ENCODE data around the gene NEURL1B.

Gene NEURL1B

DNA sequence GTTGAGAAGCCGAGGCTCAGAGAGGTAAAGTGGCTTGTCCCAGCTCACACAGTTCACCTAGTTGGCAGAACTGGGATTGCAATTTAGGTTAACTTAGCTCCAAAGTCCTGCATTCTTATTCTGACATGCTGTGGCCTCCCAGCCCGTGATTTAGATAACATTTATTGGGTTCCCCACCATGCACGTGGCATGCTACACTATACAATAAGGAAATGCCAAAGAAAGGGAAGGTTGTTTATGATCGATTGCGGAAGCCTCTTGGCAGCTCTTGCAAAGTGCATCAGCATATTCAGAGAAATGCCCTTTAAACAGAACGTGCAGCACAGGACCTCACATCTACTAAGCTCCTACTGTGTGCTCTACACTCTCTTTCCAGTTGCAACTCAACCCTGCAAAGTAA is 3.2 kb downstream of the NEURL1B start:
- H3K4me3 ChIP-seq (ENCODE audit: low read depth, low read length), result no peak overlapping the region
- TF ChIP-seq, protein P1, sequence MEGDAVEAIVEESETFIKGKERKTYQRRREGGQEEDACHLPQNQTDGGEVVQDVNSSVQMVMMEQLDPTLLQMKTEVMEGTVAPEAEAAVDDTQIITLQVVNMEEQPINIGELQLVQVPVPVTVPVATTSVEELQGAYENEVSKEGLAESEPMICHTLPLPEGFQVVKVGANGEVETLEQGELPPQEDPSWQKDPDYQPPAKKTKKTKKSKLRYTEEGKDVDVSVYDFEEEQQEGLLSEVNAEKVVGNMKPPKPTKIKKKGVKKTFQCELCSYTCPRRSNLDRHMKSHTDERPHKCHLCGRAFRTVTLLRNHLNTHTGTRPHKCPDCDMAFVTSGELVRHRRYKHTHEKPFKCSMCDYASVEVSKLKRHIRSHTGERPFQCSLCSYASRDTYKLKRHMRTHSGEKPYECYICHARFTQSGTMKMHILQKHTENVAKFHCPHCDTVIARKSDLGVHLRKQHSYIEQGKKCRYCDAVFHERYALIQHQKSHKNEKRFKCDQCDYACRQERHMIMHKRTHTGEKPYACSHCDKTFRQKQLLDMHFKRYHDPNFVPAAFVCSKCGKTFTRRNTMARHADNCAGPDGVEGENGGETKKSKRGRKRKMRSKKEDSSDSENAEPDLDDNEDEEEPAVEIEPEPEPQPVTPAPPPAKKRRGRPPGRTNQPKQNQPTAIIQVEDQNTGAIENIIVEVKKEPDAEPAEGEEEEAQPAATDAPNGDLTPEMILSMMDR (IDR thresholded peaks at IDR 0.05; ENCODE audit: borderline replicate concordance, insufficient read depth, low read depth, low read length), result no peak

DNA sequence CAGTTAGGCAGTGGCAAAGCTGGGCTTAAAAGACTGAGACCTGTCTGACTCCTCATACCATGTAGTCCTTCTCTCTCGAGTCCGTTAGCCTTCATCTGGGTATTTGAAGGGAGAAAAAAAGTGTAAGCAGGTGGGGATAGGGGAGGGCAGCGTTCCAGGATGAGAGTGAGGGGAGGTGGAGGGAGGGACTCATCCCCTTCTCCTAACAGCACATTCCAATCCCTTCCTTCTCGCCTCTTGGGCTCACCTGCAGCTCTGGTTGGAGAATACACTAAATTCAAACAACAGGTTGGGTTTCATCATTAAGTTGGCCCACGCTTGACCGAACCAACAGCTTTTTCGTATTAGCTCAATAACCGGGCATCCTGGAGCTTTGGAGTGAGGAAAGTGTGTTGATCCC is 3.6 kb downstream of the NEURL1B start:
- no peak overlapping the region for H3K4me3 ChIP-seq (ENCODE audit: low read depth, low read length)
- TF ChIP-seq, protein P1 (IDR thresholded peaks at IDR 0.05; ENCODE audit: borderline replicate concordance, insufficient read depth, low read depth, low read length), result no peak

DNA sequence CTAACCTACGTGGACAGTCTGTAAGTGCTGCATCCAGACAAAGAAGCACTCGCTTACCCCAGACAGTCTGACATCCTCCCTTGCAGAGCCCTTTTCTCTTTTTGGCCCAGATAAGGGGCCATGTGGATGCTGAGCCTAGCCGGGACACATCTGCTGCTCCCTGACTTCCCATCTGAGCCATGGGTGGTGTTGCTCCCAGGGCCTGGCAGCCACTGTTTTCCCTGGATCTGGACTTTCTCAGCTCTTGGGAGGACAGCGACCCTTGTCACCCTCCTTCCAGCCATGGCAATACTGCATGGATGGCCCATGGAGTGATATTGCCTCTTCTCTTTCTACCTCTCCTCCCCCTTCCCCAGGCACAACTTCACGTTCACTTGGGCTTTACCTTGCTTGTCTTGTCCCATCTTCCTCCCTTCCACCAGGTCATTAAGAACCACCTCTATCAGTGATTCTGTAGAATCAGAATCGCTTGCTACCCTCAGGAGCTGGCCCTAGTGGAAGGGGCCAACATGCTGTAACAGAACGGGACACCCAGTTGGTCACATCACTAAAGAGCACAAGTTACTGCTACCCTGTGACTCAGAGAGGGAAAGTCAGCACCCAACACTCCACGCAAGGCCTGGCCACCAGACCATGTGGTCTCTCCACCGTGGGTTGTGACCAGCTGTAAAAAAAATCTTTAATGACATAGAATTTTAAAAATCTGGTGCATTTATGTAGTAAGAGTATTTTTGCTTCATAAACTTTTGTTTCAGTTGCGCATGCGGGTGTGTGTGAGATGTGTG is 4.4 kb downstream of the NEURL1B start:
- H3K4me3 ChIP-seq (ENCODE audit: low read depth, low read length), result no peak overlapping the region
- TF ChIP-seq, protein P1 (IDR thresholded peaks at IDR 0.05; ENCODE audit: borderline replicate concordance, insufficient read depth, low read depth, low read length), result no peak

DNA sequence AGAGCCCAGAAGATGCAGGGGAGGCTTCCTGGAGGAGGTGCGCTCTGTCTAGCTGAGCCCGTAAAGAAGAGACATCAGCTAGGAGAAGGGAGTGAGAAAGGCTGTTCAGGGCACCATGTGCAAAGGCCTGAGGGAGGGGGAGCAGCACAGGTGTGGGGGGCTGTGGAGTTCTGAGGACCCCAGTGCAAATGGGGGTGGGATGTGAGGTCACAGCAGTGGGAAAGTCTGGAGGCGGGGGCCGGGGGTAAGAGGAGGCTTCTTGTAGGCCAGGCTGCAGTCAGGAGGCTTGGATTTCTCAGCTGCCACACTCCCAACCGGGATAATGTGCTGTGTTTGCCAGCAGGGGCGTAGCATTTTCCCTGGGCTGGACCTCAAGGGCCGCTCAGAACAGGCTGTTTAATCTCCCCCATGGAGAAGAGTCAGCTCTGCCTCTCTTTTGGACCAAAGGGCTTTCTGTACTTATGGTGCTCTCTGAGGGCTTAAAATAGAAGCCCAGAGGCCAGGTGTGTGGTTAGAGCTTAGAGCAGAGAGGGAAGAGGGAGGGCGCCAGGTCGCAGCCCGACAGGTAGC is 5.7 kb downstream of the NEURL1B start:
- TF ChIP-seq, protein P1 (IDR thresholded peaks at IDR 0.05; ENCODE audit: borderline replicate concordance, insufficient read depth, low read depth, low read length), result no peak
- H3K4me3 ChIP-seq (ENCODE audit: low read depth, low read length), result no peak overlapping the region

DNA sequence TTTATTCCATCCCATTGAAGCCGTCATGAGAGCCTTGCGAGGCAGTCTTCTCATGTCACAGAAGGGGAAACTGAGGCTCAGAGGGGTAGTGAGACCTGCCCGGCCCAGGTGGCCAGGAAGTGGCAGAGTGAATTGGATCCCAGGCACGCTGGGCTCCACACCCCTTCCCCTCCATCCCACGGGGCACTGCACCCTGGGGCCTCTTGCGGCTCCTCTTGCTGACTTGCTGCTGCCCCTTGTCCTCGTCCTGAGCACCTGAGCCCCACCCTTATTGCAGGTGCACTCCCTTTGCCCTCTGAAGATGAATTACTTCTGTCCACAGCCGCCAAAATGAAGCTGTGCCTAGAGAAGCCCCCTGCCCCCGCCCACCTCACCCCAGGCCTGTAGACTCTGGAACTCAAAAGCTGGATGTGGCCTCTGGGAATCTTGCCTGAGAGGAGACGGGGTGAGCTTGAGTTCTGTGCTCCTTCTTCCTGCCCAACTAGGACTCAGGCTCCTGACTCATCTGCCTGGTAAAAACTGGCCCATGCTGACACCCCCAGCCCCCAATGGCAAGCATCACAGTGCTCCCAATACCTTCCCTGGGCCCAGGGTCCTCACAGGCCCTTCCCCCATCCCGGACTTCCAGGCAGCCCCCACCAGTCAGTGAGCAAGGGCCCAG is 6.4 kb downstream of the NEURL1B start:
- TF ChIP-seq, protein P1 (IDR thresholded peaks at IDR 0.05; ENCODE audit: borderline replicate concordance, insufficient read depth, low read depth, low read length), result no peak
- no peak overlapping the region for H3K4me3 ChIP-seq (ENCODE audit: low read depth, low read length)

DNA sequence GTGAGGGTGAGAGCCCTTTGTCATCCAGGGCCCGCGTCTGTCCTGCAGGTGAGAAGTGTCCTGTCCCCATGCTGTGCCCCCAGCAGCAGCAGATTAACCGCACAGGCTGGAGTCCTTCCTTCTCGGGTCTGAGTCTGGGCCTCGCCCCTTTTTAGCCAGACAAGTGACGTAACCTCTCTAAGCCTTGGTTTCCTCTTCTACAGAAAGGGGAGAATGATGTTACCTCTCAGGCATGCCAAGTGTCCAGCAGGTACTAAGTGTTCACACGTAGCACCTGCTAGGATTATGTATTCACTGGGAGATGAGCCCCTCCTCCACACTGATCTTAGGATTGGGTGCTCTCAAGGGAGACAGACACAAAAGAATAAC is 6.9 kb downstream of the NEURL1B start:
- TF ChIP-seq, protein P1 (IDR thresholded peaks at IDR 0.05; ENCODE audit: borderline replicate concordance, insufficient read depth, low read depth, low read length), result no peak
- no peak overlapping the region for H3K4me3 ChIP-seq (ENCODE audit: low read depth, low read length)
